BE2C (cell line): ENCODE data around the gene GPC1.

Experiments used
- DNase-seq: peaks from one replicate; pipeline ENCODE4 v3.0.0-alpha.2; 2020
- H3K27me3 ChIP-seq: fragments of 250-450 bp; sonication (Bioruptor Pico); 2 replicates; pipeline ENCODE4 v1.5.1; 2020; ENCODE audit warnings: mild to moderate bottlenecking
- H3K36me3 ChIP-seq: fragments of 250-450 bp; sonication (Bioruptor Pico); 2 replicates; pipeline ENCODE4 v1.5.1; 2020; ENCODE audit warnings: mild to moderate bottlenecking
- H3K4me1 ChIP-seq: fragments of 250-450 bp; sonication (Bioruptor Pico); 2 replicates; pipeline ENCODE4 v1.5.1; 2020
- H3K4me3 ChIP-seq: 2 replicates; pipeline ENCODE4 v1.5.1; 2011; ENCODE audit warnings: low read depth, low read length
- H3K9me3 ChIP-seq: fragments of 250-450 bp; sonication (Bioruptor Pico); 2 replicates; pipeline ENCODE4 v1.5.1; 2020
- TF ChIP-seq, protein P1 (sequence below): IDR thresholded peaks from 2 replicates; pipeline ENCODE4 v1.5.1; 2012; ENCODE audit warnings: mild to moderate bottlenecking, low read depth, low read length

The GPC1 gene

DNA sequence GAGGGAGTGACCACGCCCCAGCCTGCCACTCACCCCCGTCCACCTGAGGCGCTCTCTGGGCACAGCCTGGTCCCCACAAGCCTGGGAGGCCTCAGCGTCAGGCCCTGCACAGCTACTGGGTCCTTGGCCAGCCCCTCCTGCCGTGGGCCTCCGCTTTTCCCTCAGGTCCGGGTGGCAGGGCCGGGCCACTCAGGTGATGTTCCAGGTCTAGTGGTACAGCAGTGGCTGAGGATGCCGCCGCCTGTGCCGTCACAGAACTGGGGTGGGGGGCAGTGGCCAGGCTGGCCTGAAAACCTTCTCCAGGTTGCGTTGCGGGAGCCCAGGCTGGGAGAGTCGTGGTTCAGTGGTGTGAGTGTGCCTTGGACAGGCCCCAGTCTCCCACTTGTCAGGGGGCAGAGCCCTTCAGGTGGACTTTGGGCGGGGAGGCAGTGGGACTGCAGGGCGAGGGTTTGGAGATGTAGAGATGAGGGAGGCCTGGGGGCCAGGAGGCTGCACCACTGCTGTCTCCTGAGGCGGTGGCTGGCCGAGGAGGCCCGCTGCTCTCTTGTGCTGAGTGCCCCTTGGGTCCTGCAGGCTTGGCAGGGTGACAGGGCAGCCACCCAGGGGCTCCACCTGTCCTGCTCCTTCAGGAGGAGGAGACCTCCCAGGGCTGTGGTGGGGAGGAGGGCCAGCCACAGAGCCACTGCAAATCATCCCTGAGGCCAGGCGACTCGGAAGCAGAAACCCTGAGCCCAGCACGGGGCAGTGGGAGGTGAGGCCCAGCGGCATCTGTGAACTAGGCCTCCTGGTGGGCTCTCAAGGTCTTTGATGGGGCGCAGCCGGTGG, 7.6 kb downstream of the GPC1 start:
- H3K36me3 ChIP-seq, result no peaks in the 10 kb centered on the region
- TF ChIP-seq, protein P1, sequence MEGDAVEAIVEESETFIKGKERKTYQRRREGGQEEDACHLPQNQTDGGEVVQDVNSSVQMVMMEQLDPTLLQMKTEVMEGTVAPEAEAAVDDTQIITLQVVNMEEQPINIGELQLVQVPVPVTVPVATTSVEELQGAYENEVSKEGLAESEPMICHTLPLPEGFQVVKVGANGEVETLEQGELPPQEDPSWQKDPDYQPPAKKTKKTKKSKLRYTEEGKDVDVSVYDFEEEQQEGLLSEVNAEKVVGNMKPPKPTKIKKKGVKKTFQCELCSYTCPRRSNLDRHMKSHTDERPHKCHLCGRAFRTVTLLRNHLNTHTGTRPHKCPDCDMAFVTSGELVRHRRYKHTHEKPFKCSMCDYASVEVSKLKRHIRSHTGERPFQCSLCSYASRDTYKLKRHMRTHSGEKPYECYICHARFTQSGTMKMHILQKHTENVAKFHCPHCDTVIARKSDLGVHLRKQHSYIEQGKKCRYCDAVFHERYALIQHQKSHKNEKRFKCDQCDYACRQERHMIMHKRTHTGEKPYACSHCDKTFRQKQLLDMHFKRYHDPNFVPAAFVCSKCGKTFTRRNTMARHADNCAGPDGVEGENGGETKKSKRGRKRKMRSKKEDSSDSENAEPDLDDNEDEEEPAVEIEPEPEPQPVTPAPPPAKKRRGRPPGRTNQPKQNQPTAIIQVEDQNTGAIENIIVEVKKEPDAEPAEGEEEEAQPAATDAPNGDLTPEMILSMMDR, result no peak
- no peaks in the 10 kb centered on the region for H3K9me3 ChIP-seq
- H3K4me3 ChIP-seq, result no peak overlapping the region
- H3K27me3 ChIP-seq, result no peaks in the 10 kb centered on the region
- no peaks in the 10 kb centered on the region for H3K4me1 ChIP-seq
- DNase-seq, result no peak

DNA sequence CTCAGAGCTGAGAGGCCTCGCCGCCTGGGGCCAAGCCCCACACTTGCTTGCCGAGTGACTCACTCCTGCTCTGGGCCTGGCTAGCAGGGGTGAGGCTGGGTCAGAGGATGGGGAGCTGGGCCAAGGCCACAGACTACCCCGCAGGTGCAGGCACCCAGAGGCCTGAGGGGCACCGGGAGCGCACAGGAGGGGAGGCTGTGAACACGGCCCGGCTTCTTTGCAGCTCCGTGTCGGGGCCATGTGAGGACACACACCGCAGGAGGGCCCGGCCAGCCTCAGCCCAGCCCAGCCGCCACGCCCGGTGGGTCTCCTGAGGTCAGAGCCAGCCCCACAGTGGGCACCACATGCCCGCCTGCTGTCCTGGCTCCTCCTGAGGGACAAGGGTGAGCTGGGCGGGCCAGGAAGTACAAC, 8.4 kb downstream of the GPC1 start:
- Histone ChIP-seq H3K9me3 (no peaks in the 10 kb centered on the region), H3K4me1 (no peaks in the 10 kb centered on the region), H3K36me3 (no peaks in the 10 kb centered on the region), H3K4me3 (no peak overlapping the region), H3K27me3 (no peaks in the 10 kb centered on the region)
- TF ChIP-seq, protein P1, result no peak
- no peak for DNase-seq

DNA sequence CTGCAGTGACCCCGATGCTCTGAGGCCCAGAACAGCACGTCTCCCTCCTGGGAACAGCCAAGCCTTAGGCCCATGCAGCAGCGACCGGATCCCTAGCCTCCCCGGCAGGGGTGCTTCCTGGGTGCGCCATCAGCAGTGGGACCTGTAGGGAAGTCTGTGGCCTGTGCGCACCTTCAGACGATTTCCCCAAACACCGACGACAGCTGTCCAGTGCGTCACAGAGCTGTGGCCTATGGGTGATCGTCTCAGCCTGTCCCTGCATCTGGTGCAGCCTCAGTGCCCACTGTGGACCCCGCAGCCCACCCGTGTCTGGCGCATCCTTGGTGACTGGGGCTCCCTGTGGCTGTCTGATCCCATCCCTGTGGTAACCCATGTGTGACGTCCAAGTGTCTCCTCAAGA, 9.0 kb downstream of the GPC1 start:
- no peak overlapping the region for H3K4me3 ChIP-seq
- no peaks in the 10 kb centered on the region for H3K27me3 ChIP-seq
- H3K4me1 ChIP-seq, result peaks cover under 1% of the 10 kb centered on the region
- H3K9me3 ChIP-seq, result no peaks in the 10 kb centered on the region
- DNase-seq, result no peak
- H3K36me3 ChIP-seq, result no peaks in the 10 kb centered on the region
- TF ChIP-seq, protein P1, result no peak

DNA sequence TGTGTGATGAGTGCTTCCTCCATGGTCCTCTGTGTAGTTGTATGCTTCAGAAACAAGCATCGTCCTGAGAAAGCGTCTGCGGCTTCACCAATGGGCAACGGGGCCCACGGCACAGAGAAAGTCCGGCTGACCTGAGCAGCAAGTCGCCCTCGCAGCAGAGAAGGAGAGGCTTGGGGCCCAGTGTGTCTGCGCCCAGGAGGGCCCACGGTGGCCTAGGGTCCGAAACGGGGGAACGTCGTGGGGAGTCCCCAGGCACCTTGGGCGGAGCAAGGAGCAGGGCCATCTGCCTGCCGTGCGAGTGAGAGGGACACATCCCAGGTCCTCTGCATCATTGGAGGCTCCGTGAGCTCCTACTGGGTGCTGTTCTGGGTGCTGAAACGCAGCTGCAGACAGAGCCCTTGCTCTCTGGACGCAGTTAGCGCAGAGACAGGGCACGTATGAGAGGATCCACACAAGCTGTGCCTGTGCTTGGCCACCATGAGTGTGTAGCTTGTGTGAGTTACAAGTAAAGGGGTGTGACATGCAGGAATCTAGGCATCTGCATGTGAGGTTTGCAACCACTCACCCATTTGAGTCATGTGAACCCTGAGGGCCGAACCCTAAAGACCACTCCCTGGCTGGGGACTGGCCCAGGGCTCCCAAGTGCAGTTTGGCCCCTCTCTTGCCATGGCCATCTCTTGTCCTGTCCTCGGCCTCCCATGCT, 10.6 kb downstream of the GPC1 start:
- no peaks in the 10 kb centered on the region for H3K36me3 ChIP-seq
- no peaks in the 10 kb centered on the region for H3K27me3 ChIP-seq
- TF ChIP-seq, protein P1, result no peak
- no peaks in the 10 kb centered on the region for H3K9me3 ChIP-seq
- DNase-seq, result no peak
- peaks cover 15% of the 10 kb centered on the region for H3K4me1 ChIP-seq
- no peak overlapping the region for H3K4me3 ChIP-seq

DNA sequence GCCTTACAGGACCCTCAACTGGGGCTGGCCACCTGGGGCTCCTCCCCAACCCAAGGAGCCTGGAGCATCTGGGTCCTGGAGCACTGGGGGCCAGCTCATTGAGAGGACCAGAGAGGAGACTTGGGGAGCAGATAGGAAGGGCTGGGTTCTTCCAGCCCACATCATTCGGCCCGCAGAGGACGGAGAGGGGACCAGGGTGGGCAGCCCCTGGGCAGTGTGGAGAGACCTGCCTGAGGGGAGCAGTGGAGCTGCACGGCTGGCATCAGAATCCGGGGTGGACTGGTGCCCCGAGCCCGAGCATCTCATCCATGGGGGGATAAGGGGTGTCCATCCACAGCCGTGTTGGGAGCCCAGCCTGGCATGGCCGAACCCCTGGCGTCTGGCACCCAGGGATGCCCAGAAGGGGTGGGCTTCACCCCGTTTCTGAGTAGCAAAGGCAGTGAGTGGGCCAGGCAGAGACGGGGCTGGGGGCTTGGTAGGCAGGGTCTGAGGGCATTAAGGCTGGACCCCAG, 11.3 kb downstream of the GPC1 start:
- DNase-seq, result no peak
- Histone ChIP-seq H3K36me3 (no peaks in the 10 kb centered on the region), H3K4me3 (no peak overlapping the region), H3K9me3 (no peaks in the 10 kb centered on the region), H3K4me1 (peaks cover 21% of the 10 kb centered on the region), H3K27me3 (no peaks in the 10 kb centered on the region)
- TF ChIP-seq, protein P1, result no peak

DNA sequence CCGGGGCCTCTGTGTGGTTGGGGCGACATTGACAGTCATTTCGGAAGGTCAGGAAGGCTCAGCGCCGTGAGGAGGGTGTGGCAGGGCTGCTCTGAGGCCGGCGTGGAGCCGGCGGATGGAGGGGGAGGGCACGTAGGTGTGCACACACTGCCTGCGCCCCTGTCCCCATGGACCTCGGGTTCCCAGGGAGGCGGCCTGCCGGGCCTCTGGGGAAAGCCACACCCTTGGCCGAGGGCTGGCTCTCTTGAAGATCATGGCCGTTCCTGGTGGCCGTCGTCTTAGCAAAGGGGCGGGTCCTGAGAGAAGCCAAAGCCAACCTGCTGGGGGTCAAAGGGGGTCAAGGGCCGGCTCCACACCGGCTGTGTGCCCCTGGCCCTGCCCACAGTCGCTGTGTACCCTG, 11.9 kb downstream of the GPC1 start:
- Histone ChIP-seq H3K4me1 (peaks cover 27% of the 10 kb centered on the region), H3K27me3 (no peaks in the 10 kb centered on the region), H3K4me3 (no peak overlapping the region), H3K36me3 (no peaks in the 10 kb centered on the region), H3K9me3 (no peaks in the 10 kb centered on the region)
- TF ChIP-seq, protein P1, result no peak
- DNase-seq, result no peak
